Measurements from ENCODE around the gene SHB.

GRCh38 chr9:38092200-38092524, 23.1 kb upstream of the SHB start:
- TF ChIP-seq, protein P1, sequence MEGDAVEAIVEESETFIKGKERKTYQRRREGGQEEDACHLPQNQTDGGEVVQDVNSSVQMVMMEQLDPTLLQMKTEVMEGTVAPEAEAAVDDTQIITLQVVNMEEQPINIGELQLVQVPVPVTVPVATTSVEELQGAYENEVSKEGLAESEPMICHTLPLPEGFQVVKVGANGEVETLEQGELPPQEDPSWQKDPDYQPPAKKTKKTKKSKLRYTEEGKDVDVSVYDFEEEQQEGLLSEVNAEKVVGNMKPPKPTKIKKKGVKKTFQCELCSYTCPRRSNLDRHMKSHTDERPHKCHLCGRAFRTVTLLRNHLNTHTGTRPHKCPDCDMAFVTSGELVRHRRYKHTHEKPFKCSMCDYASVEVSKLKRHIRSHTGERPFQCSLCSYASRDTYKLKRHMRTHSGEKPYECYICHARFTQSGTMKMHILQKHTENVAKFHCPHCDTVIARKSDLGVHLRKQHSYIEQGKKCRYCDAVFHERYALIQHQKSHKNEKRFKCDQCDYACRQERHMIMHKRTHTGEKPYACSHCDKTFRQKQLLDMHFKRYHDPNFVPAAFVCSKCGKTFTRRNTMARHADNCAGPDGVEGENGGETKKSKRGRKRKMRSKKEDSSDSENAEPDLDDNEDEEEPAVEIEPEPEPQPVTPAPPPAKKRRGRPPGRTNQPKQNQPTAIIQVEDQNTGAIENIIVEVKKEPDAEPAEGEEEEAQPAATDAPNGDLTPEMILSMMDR (conservative IDR thresholded peaks at IDR 0.05; ENCODE audit: low read length), result no peak
- no peak for TF ChIP-seq EZH2phosphoT487 (IDR thresholded peaks at IDR 0.05; ENCODE audit: borderline replicate concordance, low read depth, low read length)
